ENCODE results near the gene ADGRD1. TPM values are rescaled to one million over a fixed set of nuclear protein-coding genes. Genes with fewer than 3 reads are reported as not detected.

Gene ADGRD1
- total and polyA plus RNA-seq, 12 donors: 0.87 to 6.0 (median 1.6) TPM

GRCh38 chr12:131009595-131010395 is 56.1 kb downstream of the ADGRD1 start:
- H3K36me3 ChIP-seq (replicated peaks in 1 of 2): no peaks in the 10 kb centered on the region
- no peak overlapping the region for H3K27ac ChIP-seq
- H3K9me3 ChIP-seq (replicated peaks in 1 of 3): no peaks in the 10 kb centered on the region
- WGBS, 4 donors: 72 to 88% (median 83%) methylated on average over 20 to 21 of the region's 21 CpGs
- TF ChIP-seq POLR2A (IDR thresholded peaks at IDR 0.05) (no peak), CTCF (IDR thresholded peaks at IDR 0.05) (no peak)
- no peaks in the 10 kb centered on the region for H3K27me3 ChIP-seq
- intact Hi-C loops (cut with DNase I): no loop called here
- no peak for DNase-seq
- H3K4me3 ChIP-seq: no peak overlapping the region
- H3K4me1 ChIP-seq (replicated peaks in 1 of 2): no peaks in the 10 kb centered on the region

GRCh38 chr12:131010396-131011131 is 56.9 kb downstream of the ADGRD1 start:
- H3K4me1 ChIP-seq (replicated peaks in 1 of 2): no peaks in the 10 kb centered on the region
- TF ChIP-seq CTCF (IDR thresholded peaks at IDR 0.05): no peak
- TF ChIP-seq POLR2A (IDR thresholded peaks at IDR 0.05): no peak

DNA sequence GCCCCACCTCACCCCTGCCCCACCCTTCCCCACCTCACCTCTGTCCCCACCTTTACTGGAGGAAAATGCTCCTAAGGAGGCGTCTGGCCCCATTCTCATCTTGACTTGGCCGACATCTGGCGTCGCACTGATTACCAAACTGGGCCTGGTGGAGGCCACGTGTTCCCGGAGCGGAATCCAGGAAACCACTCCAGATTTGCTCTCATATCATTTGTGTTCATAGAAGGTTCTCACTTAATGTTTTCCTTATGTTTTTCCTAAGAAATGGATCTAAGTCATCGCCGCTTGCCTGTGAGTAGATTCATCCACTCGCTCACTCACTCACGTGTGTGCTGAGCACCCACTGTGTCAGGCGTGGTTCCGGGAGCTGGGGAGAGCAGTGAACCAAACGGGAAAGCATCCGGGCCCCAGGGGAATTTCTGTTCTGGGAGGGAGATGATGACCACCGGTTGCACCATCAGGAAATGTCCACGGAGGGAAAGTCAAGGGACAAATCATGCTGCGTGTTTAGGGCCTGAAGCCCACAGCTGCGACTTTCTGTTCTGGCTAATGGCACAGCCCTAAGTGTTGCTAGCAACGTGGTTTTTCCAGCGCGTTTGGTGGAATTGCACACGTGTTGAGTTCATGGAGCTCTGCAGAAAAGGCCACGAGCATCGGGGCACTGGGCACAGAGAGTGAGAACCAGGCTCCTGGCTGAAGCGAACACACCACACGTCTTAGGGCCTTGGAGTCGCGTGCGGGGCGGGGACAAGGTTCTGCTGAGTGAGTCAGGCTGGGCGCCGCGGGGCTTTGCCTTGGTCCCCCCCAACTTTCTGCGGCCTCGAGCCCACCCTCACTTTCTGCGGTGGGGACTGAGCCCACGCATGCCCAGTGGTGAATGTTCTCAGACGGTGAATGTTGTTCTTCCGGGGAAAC is 57.7 kb downstream of the ADGRD1 start:
- no peak overlapping the region for H3K4me3 ChIP-seq
- H3K27me3 ChIP-seq: no peaks in the 10 kb centered on the region
- H3K4me1 ChIP-seq (replicated peaks in 1 of 2): no peaks in the 10 kb centered on the region
- no peaks in the 10 kb centered on the region for H3K9me3 ChIP-seq (replicated peaks in 1 of 3)
- DNase-seq: no peak
- H3K27ac ChIP-seq: no peak overlapping the region
- WGBS, 4 donors: 90 to 91% (median 91%) methylated on average over 31 to 40 of the region's 40 CpGs
- H3K36me3 ChIP-seq (replicated peaks in 1 of 2): no peaks in the 10 kb centered on the region
- TF ChIP-seq CTCF (IDR thresholded peaks at IDR 0.05): no peak
- intact Hi-C loops (cut with DNase I): no loop called here

More at GRCh38 chr12:131010396-131011131, 56.9 kb downstream of the ADGRD1 start:
- no peaks in the 10 kb centered on the region for H3K27me3 ChIP-seq
- H3K27ac ChIP-seq: no peak overlapping the region
- intact Hi-C loops (cut with DNase I): no loop called here
- no peaks in the 10 kb centered on the region for H3K36me3 ChIP-seq (replicated peaks in 1 of 2)
- DNase-seq: no peak
- no peak overlapping the region for H3K4me3 ChIP-seq
- WGBS, 4 donors: 77 to 82% (median 79%) methylated on average over 13 to 18 of the region's 18 CpGs
- no peaks in the 10 kb centered on the region for H3K9me3 ChIP-seq (replicated peaks in 1 of 3)
